ENCODE data around the gene SLC4A8.

- no peak for TF ChIP-seq CTCF (IDR thresholded peaks at IDR 0.05)
- no peak for TF ChIP-seq EP300 (IDR thresholded peaks at IDR 0.05)
Measured at GRCh38 chr12:51403681-51404136, 20.9 kb upstream of the SLC4A8 start.
